Testis (tissue), 2 donors: ENCODE measurements around the gene FST.

ENCODE experiments used
- CTCF ChIP-seq, 3 experiments: fragments of 450-650 bp in 2 of 3; fragments of 200-600 bp in 1 of 3; sonication (generic) in 1 of 3; IDR thresholded peaks; one replicate each; pipeline ENCODE4 v1.5.1; 2016 to 2019; ENCODE audit warnings: antibody characterized with exemption in 3 of 3, mild to moderate bottlenecking in 2 of 3, moderate library complexity in 1 of 3
- POLR2A ChIP-seq: fragments of 450-650 bp; IDR thresholded peaks from one replicate; pipeline ENCODE4 v1.6.1; 2017; ENCODE audit warnings: antibody characterized with exemption, mild to moderate bottlenecking, moderate library complexity

DNA sequence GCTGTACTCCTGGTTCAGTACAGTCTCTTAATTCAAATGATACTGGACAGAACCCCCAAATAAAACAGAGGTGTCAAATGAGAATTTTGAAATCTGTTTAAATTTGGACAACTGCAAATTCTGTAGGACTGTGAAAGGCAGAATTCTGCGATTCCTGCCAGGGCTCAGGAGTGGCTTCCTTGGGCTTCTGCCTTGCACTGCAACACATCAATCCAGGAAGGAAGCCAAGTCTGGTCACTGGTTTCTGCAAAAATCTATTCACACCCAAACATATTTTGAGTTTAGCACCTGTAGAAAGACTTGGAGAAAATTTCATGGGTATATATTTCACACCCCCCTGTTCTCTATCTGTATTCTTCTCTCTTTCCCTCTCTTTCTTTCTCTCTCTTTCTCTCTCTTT is 37.5 kb upstream of the FST start:
- TF ChIP-seq CTCF (IDR thresholded peaks at IDR 0.05) = no peak
- TF ChIP-seq POLR2A = no peak
